T-cell (primary cell): ENCODE results near the gene TTC7B. TPM values are rescaled to one million over a fixed set of nuclear protein-coding genes. Genes with fewer than 3 reads are reported as not detected.

Experiments used
- ATAC-seq, 4 experiments: fragments of 200-7000 bp in 3 of 4; fragments of 150-1000 bp in 1 of 4; cut with Tn5 transposase; replicated peaks in 1 of 4; 1 replicate in 3 of 4; 2 replicates in 1 of 4; pipeline ENCODE4 v1.10.0; 2021; ENCODE audit warnings: moderate library complexity in 3 of 4, mild to moderate bottlenecking in 2 of 4, moderate number of reproducible peaks in 1 of 4
- CTCF ChIA-PET, 2 donors: fragments of 300-600 bp; sonication (Branson Sonifier 250); formaldehyde crosslinking; loops; one replicate each; lab custom pipeline; 2022; ENCODE audit warnings: antibody characterized with exemption in 2 of 2; lab: Charles Lee
- POLR2A ChIA-PET, 2 donors: fragments of 300-600 bp; sonication (Branson Sonifier 250); formaldehyde crosslinking; loops; one replicate each; lab custom pipeline; 2022; ENCODE audit warnings: antibody characterized with exemption in 2 of 2; lab: Charles Lee
- DNase-seq, 35 experiments: peaks; one replicate each; pipeline versions ENCODE4 v3.0.0 to v3.0.0-alpha.2; 2013 to 2023
- H3K27ac ChIP-seq: one replicate; pipeline ENCODE4 v1.5.1; 2013; ENCODE audit warnings: low read length
- H3K27me3 ChIP-seq, 2 experiments: replicated peaks in 1 of 2; 1 replicate in 1 of 2; 2 replicates in 1 of 2; pipeline versions ENCODE4 v1.6.1 to v1.7.0; 2013; ENCODE audit warnings: low read length in 1 of 2, mixed read lengths in 1 of 2; ENCODE audit not compliant: control insufficient read depth in 2 of 2, insufficient read depth in 2 of 2; ENCODE audit errors: extremely low read depth in 1 of 2
- H3K36me3 ChIP-seq, 2 donors: 1 replicate in 1 of 2; 2 replicates in 1 of 2; pipeline versions ENCODE4 v1.6.1 to v1.7.0; 2013; ENCODE audit warnings: low read length in 1 of 2; ENCODE audit not compliant: control insufficient read depth in 2 of 2, insufficient read depth in 1 of 2; ENCODE audit errors: extremely low read depth in 1 of 2
- H3K4me1 ChIP-seq, 2 experiments: 1 replicate in 1 of 2; 2 replicates in 1 of 2; pipeline versions ENCODE4 v1.6.1 to v1.7.0; 2013; ENCODE audit warnings: low read length in 2 of 2, mixed read lengths in 1 of 2; ENCODE audit not compliant: insufficient read depth in 2 of 2, control insufficient read depth in 1 of 2; ENCODE audit errors: extremely low read depth in 1 of 2
- H3K4me3 ChIP-seq, 2 donors: 1 replicate in 1 of 2; 2 replicates in 1 of 2; pipeline versions ENCODE4 v1.5.1 to v1.7.0; 2013; ENCODE audit warnings: mild to moderate bottlenecking in 2 of 2, low read length in 1 of 2, moderate library complexity in 1 of 2; ENCODE audit not compliant: control insufficient read depth in 1 of 2; ENCODE audit errors: extremely low read depth in 1 of 2
- H3K9me3 ChIP-seq: 2 replicates; pipeline ENCODE4 v1.7.0; 2013
- H3K27ac Mint-ChIP-seq, 2 donors: one replicate each; pipeline ENCODE4 v1.8.0; 2020 to 2021; ENCODE audit warnings: mild to moderate bottlenecking in 2 of 2, mixed read lengths in 2 of 2
- H3K27me3 Mint-ChIP-seq, 2 donors: one replicate each; pipeline ENCODE4 v1.8.0; 2021 to 2022; ENCODE audit warnings: mixed read lengths in 2 of 2
- H3K36me3 Mint-ChIP-seq: one replicate; pipeline ENCODE4 v1.8.0; 2021; ENCODE audit warnings: mixed read lengths
- H3K4me1 Mint-ChIP-seq, 3 donors: one replicate each; pipeline ENCODE4 v1.8.0; 2020 to 2022; ENCODE audit warnings: mixed read lengths in 3 of 3, mild to moderate bottlenecking in 1 of 3
- H3K4me3 Mint-ChIP-seq, 3 donors: one replicate each; pipeline ENCODE4 v1.8.0; 2020 to 2022; ENCODE audit warnings: mild to moderate bottlenecking in 3 of 3, mixed read lengths in 3 of 3, moderate library complexity in 3 of 3
- H3K9me3 Mint-ChIP-seq, 3 donors: one replicate each; pipeline ENCODE4 v1.8.0; 2020 to 2022; ENCODE audit warnings: mixed read lengths in 3 of 3
- WGBS: methylation state at CpG from one replicate; pipeline ENCODE4 v1.1.5; 2013; ENCODE audit warnings: missing lambda C conversion rate; ENCODE audit not compliant: insufficient coverage; 5-methylcytosine and 5-hydroxymethylcytosine counted together
- total RNA-seq, 35 experiments: library from RNA in 6 of 35; stranded (reverse) in 6 of 35; fragments of 120-200 nt in 1 of 35; gene quantifications; one replicate each; pipeline versions ENCODE4 v1.2.1 to v1.2.4 and lab custom pipeline; 2013 to 2026

The TTC7B gene
- total RNA-seq, 5 donors from 2014 or later (not counting 1 experiment from before 2014, with no cell fraction given), result 1.5 to 2.6 (median 1.7) TPM

DNA sequence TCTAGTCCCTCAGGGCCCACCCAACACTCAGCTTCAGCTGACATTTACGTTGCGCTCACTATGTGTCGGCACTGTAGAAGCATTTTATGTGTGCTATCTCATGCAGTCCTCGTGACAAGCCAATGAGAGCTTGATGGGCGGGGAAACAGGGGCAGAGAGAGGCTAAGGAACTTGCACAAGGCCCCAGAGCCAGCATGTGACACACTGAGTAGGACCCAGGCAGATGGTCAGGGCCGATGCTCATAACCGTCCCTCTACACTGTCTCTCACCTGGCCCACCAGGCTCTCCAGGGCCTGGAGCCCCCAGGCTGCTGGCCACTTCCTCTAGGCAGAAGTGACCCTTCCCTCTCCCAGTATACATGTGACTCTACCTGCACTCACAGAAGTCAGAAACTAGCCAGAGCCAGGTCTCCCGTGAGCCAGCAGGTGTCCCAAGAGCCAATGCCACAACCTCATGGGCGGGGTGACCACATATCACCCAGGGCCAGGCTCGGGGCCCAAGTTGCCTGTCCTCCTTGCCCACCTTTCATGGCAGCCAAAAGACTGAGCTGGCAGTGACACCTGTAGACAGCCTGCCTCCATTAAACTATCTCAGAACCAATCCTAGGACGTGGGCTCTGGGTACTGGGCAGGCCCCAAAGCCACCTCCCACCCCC is 38.3 kb downstream of the TTC7B start:
- no peaks in the 10 kb centered on the region for H3K27me3 Mint-ChIP-seq
- no peak overlapping the region for H3K27ac Mint-ChIP-seq
- DNase-seq, result no peak
- no peaks in the 10 kb centered on the region for H3K4me1 ChIP-seq
- no peak overlapping the region for H3K4me3 Mint-ChIP-seq
- no peaks in the 10 kb centered on the region for H3K36me3 ChIP-seq
- H3K36me3 Mint-ChIP-seq, result no peaks in the 10 kb centered on the region
- no peak overlapping the region for H3K27ac ChIP-seq
- H3K9me3 Mint-ChIP-seq, result no peaks in the 10 kb centered on the region
- no peaks in the 10 kb centered on the region for H3K9me3 ChIP-seq
- ChIA-PET CTCF (no interaction called here), POLR2A (interaction anchor here in 1 of 2 donors (0.7 kb wide), 1 partner anchor 116 kb away, joined by 3 read pairs; no protein-coding TSS in a partner anchor)
- H3K27me3 ChIP-seq, result peaks cover 0 to 4% of the 10 kb centered on the region in 2 experiments
- H3K4me3 ChIP-seq, result no peak overlapping the region
- no peaks in the 10 kb centered on the region for H3K4me1 Mint-ChIP-seq
- no peak for ATAC-seq
- WGBS, result 91% methylated on average over 11 of the region's 11 CpGs

DNA sequence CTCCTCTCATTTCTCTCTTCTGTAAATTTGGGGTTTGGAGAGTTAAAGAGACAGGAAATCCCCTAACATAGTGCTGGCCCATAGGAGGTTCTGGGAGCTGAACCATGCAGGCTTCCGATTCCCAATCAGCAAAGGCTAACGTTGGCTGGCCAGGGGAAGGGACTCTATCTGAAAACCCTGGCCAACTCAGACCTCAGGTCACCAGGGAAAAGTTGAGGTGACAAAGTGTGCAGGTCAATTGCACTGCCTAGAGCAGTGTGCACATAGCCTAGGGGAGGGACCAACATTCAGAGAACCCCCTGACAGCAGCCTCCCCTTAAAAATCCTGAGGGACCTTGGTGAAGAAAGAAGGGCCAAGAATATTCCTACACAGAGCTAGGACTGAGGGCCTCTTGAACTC is 38.9 kb downstream of the TTC7B start:
- DNase-seq (no peak), ATAC-seq (no peak)
- Mint-ChIP-seq H3K9me3 (no peaks in the 10 kb centered on the region), H3K36me3 (no peaks in the 10 kb centered on the region), H3K4me1 (no peaks in the 10 kb centered on the region), H3K4me3 (no peak overlapping the region), H3K27me3 (no peaks in the 10 kb centered on the region), H3K27ac (no peak overlapping the region)
- peaks cover 0 to 4% of the 10 kb centered on the region in 2 experiments for H3K27me3 ChIP-seq
- no peaks in the 10 kb centered on the region for H3K36me3 ChIP-seq
- ChIA-PET CTCF (no interaction called here), POLR2A (no interaction called here)
- no peak overlapping the region for H3K27ac ChIP-seq
- no peaks in the 10 kb centered on the region for H3K9me3 ChIP-seq
- 80% methylated on average over 2 of the region's 2 CpGs for WGBS
- no peaks in the 10 kb centered on the region for H3K4me1 ChIP-seq
- H3K4me3 ChIP-seq, result no peak overlapping the region

DNA sequence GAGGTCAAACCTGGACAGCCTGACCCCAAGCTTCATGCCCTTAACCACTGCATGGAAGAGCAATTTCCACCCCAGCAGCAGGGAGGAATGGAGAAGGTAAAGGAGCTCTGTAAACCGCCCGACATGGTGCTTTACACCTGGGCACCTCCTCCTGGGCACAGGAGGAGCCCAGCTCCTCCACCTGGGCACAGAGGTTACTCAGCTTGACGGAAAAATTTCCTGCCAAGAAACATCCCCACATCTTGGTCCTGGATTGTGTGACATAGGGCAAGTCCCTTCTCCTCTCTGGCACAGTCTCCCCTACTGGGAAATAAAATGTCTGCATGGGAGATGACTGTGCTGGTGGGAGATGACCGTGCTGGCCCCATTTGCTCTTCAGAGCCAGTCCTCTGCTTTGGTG is 40.8 kb downstream of the TTC7B start:
- peaks cover 0 to 2% of the 10 kb centered on the region in 2 experiments for H3K27me3 ChIP-seq
- Mint-ChIP-seq H3K36me3 (no peaks in the 10 kb centered on the region), H3K27ac (no peak overlapping the region), H3K4me3 (no peak overlapping the region), H3K9me3 (no peaks in the 10 kb centered on the region), H3K27me3 (no peaks in the 10 kb centered on the region), H3K4me1 (no peaks in the 10 kb centered on the region)
- H3K4me1 ChIP-seq, result no peaks in the 10 kb centered on the region
- no peak for DNase-seq
- H3K9me3 ChIP-seq, result no peaks in the 10 kb centered on the region
- POLR2A ChIA-PET, result no interaction called here
- ATAC-seq, result no peak
- H3K27ac ChIP-seq, result no peak overlapping the region
- 50% methylated on average over 1 of the region's 4 CpGs for WGBS
- CTCF ChIA-PET, result no interaction called here
- H3K36me3 ChIP-seq, result no peaks in the 10 kb centered on the region
- H3K4me3 ChIP-seq, result no peak overlapping the region

DNA sequence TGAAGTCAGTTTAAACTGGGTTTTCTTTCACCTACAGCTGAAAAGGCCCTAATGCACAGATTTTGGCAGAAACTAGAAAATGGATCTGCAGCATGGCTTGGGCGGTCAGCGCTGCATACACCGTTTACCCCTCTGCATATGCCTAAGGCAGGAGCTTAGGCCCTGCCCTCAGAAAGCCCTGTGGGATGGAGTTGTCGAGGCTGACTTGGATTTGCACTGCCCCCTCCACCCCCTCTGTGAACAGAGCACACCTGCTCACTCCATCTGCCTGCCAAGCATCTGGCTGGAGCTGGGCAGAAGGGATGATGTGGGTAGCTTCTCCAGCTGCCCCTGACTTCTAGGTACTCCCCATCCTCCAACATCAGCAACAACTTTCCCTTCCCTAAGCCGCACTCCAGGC is 41.9 kb downstream of the TTC7B start:
- peaks cover 0 to 2% of the 10 kb centered on the region in 2 experiments for H3K27me3 ChIP-seq
- no peaks in the 10 kb centered on the region for H3K36me3 ChIP-seq
- no peaks in the 10 kb centered on the region for H3K4me1 Mint-ChIP-seq
- H3K27ac Mint-ChIP-seq, result no peak overlapping the region
- H3K4me3 ChIP-seq, result no peak overlapping the region
- H3K9me3 Mint-ChIP-seq, result no peaks in the 10 kb centered on the region
- no peak overlapping the region for H3K4me3 Mint-ChIP-seq
- H3K27me3 Mint-ChIP-seq, result no peaks in the 10 kb centered on the region
- H3K4me1 ChIP-seq, result no peaks in the 10 kb centered on the region
- 100% methylated on average over 3 of the region's 5 CpGs for WGBS
- ChIA-PET POLR2A (no interaction called here), CTCF (interaction anchor here in 1 of 2 donors (0.6 kb wide), 1 partner anchor 45 kb away, joined by 3 read pairs; no protein-coding TSS in a partner anchor)
- no peaks in the 10 kb centered on the region for H3K9me3 ChIP-seq
- no peak for DNase-seq
- no peak overlapping the region for H3K27ac ChIP-seq
- H3K36me3 Mint-ChIP-seq, result no peaks in the 10 kb centered on the region
- no peak for ATAC-seq

DNA sequence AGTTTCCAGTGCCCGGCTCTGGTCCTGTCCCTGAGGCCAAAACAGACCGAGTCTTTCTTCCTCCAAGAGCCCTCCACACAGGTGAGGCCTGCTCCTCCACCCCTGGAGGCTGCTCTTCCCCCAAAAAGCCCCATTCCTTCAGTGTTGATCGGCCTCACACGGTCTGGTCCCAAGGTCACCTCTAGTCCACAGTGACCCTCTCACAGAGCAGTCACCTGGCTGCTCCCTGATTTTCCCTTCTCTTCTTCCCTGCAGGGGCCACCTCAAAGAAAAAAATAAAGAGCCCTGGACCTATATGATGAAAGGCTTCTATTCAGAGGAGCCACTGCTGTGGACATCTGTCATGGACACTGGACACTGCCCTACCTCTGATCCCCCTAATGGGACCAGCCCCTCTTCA is 42.5 kb downstream of the TTC7B start:
- Histone ChIP-seq H3K4me1 (no peaks in the 10 kb centered on the region), H3K27ac (no peak overlapping the region), H3K9me3 (no peaks in the 10 kb centered on the region), H3K27me3 (peaks cover 0 to 2% of the 10 kb centered on the region in 2 experiments), H3K4me3 (no peak overlapping the region), H3K36me3 (no peaks in the 10 kb centered on the region)
- Mint-ChIP-seq H3K36me3 (no peaks in the 10 kb centered on the region), H3K4me3 (no peak overlapping the region), H3K27me3 (no peaks in the 10 kb centered on the region), H3K27ac (no peak overlapping the region), H3K4me1 (no peaks in the 10 kb centered on the region), H3K9me3 (peaks cover 0 to 3% (median 3%) of the 10 kb centered on the region in 3 donors)
- DNase-seq (no peak), ATAC-seq (no peak)
- CTCF ChIA-PET, result interaction anchor here in 1 of 2 donors (0.6 kb wide), 1 partner anchor 44 kb away, joined by 3 read pairs; no protein-coding TSS in a partner anchor
- WGBS, result 81% methylated on average over 4 of the region's 4 CpGs
- POLR2A ChIA-PET, result no interaction called here

DNA sequence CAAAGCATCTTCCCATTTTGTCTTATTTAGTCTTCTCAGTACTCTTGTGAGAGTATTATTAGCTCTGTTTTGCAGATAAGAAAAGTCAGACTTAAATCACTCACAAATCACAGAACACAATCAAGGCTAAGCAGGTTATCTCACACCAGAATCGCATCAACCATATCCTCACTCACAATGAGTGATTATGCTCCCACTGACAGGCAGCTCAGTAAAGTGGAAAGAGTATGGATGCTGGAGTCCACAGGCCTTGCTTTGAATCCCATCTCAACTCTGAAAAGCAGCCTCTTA is 43.1 kb downstream of the TTC7B start:
- H3K27me3 Mint-ChIP-seq, result no peaks in the 10 kb centered on the region
- no peaks in the 10 kb centered on the region for H3K4me1 Mint-ChIP-seq
- WGBS, result 100% methylated on average over 1 of the region's 1 CpG
- ATAC-seq (no peak), DNase-seq (no peak)
- ChIA-PET POLR2A (no interaction called here), CTCF (no interaction called here)
- H3K9me3 Mint-ChIP-seq, result peaks cover 3 to 8% (median 4%) of the 10 kb centered on the region in 3 donors
- no peaks in the 10 kb centered on the region for H3K4me1 ChIP-seq
- H3K36me3 ChIP-seq, result no peaks in the 10 kb centered on the region
- peaks cover 3% of the 10 kb centered on the region for H3K36me3 Mint-ChIP-seq
- H3K27ac ChIP-seq, result no peak overlapping the region
- H3K4me3 Mint-ChIP-seq, result no peak overlapping the region
- H3K9me3 ChIP-seq, result no peaks in the 10 kb centered on the region
- peaks cover 0 to 2% of the 10 kb centered on the region in 2 experiments for H3K27me3 ChIP-seq
- H3K27ac Mint-ChIP-seq, result no peak overlapping the region
- no peak overlapping the region for H3K4me3 ChIP-seq
